CD1c-positive myeloid dendritic cell (primary cell): ENCODE measurements around the gene WDFY4.

Source experiments
- DNase-seq: peaks from one replicate; pipeline ENCODE4 v3.0.0-alpha.2; 2016; ENCODE audit errors: extremely low spot score

WDFY4 gene

DNA sequence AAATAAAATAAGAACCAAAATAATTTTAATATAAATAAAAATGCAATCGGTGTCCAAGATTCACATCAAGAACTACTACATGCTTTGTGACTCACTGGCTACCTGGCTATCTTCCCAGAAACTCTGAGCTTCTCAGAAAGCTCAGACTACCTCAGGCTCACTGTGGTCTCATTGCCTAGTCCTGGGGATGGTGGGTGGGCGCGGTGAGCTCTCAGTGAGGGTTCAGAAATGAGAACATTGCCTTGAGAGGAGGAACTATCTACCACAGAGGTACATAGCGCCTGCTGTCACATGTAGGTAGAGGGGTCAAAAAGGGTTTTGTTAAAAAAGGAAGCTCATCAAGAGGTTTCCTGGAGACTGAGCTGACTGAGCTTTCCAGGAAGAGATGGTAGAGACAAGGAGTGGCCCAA lies 108.0 kb downstream of the WDFY4 start:
- DNase-seq = peak; percentile 24

DNA sequence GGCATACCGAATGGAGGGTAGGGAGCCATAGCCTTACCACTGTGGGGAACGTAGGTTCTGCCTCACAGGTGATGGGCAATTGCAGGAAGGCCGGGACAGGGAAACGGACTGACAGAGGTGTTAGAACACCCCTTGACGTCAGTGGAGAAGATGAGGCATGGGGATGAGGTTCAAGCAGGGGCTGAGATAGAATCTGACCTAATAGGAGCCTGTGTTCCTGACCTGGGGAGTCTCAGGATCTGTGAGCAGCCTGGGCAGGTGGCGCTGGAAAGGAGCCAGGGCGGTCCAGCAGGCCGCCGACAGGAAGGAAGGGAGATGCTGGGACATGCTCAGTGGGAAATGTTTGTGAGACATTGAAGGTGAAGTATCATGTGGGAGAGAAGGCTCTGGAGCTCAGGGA lies 109.4 kb downstream of the WDFY4 start:
- no peak for DNase-seq

DNA sequence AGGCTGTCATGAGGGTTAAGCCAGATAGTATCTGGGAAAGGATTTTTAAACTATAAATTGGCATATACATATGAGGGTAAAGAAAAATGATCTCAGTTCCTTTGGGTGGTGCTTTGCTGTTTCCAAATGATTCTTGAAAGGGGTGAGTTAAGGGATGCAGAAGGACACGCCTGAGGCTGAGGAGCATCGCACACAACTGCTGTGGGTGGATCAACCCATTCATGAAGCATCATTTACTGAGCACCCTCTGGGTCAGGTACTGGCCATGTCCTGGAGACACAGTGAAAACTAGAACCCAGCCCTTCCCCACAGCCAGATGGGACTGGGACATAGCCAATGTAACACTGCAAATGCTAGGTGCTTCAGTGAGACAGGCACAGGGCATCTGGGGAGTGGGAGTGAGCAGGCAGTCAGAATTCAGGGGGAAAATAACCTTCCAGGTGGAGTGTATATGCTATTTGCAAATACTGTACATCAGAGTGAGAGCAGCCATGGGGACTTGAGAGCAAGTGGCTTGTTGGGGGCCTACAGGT lies 112.1 kb downstream of the WDFY4 start:
- DNase-seq = no peak

DNA sequence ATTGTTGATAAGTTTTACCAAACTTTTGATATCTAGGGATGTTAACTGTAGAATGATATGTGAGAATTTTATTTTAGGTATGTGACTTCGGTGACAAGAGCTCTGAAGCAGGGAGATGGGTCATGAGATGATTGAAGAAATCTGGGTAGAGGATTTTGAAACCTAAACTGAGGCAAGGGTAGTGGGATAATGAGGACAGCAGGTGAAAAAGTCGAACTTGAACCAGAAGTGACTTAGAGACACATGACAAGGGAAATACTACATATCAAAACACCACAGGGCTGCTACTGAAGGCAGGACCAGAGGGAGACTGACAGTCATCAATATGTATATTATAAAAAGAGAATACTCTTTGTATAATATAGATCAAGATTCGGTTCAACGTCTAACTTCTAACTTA lies 113.2 kb downstream of the WDFY4 start:
- no peak for DNase-seq

DNA sequence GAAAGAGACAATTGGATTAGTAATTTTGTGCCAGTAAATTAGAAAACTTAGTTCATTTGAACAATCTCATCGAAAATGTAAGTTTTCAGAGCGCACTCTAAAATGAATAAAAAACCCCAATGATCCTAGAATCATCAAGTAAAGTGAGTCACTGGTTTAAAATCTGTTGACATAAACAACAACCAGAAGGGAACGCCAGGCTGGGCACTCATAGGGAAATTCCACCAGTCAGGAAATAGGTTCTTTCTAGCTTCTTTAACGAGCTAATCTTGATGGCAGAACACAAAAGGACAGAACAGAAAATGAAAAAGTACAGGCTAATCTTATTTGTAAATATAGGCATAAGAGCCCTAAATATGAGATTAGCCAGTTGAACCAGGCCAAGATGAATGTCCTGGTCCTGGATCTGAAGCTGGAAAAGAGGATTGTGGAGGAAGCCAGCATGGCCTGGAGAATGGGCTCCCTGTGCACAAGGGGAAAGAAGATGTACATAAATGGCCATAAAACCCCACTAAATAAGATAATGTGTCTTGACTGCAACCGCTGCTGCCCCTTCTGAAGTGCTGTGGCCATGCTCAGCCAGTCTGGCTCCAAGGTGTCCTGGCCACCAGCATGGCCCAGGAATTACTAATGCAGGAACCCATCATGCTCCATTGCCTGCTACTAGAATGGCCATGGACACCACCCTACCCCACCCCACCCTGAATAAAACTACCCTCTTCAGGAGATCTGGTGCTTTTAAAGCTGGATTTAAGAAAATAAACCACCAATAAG lies 114.0 kb downstream of the WDFY4 start:
- peak; percentile 38 for DNase-seq

DNA sequence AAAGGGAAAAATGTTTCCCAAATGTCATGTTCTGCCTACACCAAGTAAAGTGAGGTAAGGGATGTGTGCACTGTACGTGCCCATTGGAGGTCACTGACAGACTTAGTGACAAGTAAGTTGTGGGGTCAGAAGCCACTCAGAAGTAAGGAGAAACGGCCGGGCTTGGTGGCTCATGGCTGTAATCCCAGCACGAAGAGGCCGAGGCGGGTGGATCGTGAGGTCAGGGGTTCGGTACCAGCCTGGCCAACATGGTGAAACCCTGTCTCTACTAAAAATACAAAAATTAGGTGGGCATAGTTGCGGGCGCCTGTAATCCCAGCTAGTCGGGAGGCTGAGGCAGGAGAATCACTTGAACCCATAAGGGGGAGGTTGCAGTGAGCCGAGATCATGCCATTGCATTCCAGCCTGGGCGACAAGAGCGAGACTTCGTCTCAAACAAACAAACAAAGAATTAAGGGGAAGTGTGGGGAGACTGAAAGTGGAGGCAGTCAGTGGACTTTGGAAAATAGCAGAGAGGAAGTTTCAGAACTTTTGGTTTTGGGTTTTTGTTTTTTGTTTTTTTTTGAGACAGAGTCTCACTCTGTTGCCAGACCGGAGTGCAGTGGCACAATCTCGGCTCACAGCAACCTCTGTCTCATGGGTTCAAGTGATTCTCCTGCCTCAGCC lies 114.8 kb downstream of the WDFY4 start:
- DNase-seq = peak; percentile 85

DNA sequence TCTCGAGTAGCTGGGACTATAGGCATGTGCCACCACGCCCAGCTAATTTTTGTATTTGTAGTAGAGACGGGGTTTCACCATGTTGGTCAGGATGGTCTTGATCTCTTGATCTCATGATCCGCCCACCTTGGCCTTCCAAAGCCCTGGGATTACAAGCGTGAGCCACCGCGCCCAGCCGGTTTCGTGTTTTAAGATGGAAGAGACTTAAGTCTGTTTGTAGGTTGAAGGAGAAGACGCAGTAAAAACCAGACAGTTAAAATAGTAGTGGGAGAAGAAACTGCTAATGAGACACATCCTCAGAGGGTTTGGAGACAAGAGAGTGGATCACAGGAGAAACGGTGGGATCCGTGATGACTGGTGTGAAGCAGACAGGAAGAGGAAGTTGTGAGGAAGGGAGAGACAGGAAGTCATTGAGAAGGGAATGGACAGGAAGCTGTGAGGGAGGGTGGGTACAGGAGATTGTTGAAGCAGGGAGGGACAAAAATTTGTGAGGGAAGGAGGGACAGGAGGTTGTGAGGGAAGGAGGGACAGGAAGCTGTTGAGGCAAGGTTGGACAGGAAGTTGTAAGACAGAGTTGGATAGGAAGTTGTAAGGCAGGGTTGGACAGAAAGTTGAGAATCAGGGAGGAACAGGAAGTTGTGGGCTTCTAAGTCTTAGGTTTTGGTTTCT lies 115.5 kb downstream of the WDFY4 start:
- DNase-seq = peak; percentile 70

DNA sequence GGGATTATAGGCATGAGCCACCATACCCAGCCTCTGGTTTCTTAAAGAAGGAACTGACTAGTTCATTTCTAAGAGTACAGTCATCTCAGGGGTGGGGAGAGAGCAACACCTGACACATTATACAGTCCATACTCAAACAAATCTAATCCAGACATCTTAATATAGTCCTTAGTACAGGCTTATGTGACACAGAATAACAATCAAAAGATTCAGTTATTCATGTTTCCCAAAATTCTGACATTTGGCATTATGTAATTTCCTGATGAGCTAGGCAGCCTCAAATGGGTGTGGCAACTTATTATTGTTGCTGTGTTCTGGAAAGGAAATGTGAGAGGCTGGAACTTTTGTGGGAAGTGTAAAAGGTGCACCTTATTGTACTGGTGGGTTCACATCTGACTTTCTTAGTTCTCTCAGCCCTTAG lies 116.3 kb downstream of the WDFY4 start:
- DNase-seq = peak; percentile 55

DNA sequence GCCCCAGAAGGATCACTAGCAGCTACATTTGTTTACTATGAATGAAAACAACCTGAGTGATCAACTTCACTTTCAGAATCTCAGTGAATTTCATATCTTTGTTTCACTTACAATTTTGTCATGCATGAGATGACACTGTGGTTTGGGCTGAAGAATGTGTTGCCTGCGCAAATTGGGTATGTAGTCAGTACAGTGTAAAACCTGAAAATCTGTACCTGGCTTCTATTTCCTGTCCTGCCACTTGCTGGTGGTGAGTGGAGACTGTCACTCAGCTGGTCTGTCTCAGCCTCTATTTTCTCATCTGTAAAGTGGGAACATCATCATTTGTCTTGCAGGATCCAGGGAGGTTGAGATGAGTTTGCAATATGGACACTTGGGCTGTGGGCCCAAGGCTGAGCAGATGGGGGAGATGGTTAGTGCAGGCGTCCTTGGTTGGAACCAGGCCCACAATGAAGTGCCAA lies 118.0 kb downstream of the WDFY4 start:
- no peak for DNase-seq

DNA sequence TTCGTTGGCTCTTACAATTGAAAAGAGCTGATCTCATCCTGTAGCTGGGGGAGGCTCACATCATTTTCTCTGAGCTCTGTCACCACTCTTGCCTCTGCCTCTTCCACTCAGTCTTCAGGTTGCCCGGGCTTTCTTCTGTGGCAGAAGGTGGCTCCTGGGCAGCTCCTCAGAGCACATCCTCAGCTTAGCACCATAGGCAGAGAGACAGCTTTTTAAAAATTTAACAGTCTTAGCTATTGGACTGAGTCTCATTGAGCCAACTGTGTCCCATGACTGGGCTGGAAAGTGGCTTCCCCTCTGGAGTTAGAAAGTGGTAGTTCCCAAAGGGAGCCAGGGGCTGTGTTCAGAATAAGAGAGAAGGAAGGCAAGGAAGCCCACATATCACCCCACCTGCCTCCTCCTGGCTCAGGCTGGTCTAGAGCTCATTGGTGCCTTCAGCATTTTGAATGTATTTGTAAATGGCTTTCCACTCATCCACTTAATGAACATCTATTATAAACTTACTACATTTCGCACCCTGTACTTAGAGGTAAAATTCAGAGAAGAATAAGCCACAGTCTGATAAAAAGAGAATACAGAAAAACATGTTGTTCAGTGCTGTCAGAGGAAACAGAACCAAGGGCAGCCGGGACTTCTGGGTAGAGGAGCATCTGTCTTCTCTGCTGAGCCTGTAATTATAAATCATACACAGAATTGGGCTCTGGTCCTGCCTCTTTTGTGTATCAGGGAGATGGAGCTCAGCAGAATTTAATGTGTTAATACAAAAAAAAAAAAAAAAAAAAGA lies 119.3 kb downstream of the WDFY4 start:
- DNase-seq = no peak

DNA sequence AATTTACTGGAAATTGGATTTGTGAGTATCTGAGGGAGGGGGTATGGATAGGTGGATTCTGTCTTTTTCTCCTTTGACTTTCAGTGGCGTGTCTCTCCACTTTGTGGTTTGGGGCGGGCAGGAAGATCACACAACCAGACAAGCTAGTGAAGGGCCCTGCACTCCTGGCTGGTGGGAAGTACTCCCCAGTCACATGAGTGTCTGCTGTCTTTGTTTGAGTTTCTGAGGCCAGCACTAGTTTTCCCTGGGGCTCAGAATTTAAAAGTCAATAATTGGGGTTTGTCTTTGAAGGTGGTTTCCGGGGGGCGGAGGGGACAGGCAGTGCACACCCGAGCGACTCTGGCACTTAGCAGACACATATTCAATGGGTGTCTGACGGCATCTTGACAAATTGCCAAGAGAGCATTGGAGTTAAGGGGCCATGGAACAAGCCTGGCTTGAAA lies 120.1 kb downstream of the WDFY4 start:
- no peak for DNase-seq

DNA sequence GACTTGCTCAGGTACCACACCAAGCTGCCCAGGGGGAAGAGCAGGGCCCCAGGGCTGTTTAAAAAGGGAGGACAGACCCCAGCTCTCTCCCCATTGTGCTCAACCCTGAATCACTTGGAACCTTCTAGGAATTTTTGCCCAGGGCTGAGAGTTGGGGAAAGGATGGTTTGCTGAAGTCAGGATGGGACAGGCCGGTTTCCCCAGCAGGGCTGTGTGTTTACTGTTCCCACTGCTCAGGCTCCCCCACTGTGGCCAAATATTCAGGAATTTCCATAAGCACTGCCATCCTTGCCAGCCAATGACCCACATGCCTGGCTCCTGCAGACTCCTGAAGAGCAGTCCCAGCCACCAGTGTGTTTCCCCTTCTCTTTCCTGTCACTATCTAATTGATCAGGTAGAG lies 120.7 kb downstream of the WDFY4 start:
- no peak for DNase-seq

DNA sequence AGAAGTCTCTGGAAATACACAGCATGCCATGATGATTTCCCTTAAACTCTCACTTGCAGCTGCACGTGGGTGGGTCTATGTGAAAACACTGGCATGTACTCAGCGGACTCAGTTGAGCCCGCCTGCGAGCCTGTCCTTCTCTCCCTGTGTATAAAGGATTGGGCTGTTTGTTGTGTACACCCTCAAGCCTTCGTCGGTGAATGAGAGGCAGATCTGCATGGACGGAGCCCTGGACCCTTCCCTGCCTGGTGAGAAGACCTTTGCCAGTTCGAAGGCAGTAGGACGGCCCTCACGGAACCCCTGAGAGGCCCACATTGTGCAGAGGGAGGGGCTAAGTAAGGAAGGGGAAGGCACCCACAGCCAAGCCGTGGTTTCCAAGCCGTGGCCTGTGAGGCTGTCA lies 121.2 kb downstream of the WDFY4 start:
- no peak for DNase-seq

DNA sequence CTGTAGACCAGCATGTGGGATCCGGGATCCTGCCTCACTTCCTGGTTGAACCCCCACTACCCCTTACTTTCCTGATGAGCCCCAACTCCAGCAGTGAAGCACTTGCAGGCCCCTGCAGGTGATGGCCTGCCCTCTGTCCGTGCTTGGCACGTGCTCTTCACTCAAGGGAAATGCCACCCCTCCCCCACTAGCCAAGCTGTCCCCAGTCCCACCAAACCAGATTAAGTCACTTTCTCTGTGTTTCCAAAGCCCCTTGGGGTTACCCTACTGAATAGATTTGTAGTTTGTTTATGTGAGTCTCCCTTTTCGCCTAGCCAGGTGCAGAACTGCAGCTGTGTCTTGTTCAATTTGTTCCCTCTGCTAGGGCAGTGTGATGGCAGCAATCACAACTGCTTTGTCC lies 121.7 kb downstream of the WDFY4 start:
- DNase-seq = no peak

DNA sequence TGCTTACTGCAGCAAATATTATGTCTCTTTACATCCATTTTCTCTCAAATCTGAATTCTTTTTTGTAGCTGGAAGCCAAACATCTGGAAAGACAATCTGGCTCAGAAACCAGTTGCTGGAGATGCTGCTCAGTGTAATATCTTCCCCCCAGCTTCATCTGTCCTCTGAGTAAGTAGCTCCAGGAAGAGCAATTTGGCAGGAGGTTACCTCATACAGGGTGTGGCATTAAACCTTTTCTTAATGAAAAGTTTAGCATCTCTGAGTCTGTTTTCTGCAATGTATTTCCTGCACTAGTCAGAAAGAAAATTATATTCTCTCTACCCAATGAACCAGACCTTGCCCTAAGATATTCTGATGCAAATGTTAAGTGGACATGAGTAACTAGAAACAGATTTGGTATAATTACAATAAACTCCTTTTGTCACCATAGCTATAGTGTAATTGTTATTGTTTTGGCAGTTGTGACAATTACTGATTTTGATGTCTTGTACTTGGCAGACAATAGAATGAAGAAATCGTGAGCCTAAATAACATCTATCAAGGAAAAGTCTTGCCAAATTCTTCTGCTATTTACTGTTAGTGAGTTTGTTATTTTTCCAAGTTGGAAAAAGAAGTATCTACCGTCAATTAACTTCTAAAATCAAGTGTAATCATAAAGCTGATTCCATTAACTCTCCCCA lies 123.3 kb downstream of the WDFY4 start:
- no peak for DNase-seq

DNA sequence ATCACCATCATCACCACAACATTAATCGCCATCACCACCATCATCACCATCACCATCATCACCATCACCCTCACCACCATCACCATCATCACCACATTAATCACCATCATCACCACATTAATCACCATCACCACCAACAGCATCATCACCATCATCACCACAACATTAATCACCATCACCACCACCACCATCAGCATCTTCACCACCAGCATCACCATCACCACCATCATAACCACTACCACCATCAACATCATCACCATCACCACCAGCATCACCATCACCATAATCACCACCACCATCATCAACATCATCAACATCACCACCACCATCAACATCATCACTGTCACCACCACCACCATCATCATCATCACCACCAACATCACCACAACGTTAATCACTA lies 124.6 kb downstream of the WDFY4 start:
- no peak for DNase-seq

DNA sequence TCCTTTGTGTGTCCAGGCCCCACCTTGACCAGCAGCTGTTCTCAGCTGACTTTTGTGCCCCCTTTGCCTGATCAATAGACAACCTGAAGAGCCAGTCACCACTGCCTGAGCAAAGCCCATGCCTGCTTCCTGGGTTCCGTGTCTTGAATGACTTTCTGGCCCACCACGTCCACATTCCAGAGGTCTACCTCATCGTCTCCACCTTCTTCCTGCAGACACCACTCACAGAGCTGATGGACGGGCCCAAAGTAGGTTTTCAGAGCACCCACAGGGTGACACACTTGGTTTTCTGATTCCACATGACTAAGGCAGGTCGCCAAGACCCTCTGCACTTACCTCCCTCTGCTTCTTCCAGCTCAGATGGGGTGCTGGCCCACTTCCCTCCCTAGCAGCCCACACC lies 126.8 kb downstream of the WDFY4 start:
- no peak for DNase-seq

DNA sequence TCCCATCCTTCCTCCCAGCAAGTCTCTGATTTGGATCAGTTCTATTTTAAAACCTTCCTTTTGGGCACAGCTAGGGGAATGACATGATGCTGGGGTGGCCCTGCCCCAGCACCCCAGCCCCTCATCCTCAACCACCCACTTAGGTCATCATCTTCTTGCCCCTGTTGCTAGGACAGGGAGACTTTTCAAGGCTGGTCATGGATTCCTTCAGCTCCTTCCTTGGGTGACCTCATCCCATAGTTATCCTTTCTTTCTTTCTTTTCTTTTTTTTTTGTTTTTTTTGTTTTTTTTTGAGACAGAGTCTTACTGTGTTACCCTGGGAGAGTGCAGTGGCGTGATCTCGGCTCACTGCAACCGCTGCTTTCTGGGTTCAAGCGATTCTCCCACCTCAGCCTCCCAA lies 127.2 kb downstream of the WDFY4 start:
- DNase-seq = no peak

DNA sequence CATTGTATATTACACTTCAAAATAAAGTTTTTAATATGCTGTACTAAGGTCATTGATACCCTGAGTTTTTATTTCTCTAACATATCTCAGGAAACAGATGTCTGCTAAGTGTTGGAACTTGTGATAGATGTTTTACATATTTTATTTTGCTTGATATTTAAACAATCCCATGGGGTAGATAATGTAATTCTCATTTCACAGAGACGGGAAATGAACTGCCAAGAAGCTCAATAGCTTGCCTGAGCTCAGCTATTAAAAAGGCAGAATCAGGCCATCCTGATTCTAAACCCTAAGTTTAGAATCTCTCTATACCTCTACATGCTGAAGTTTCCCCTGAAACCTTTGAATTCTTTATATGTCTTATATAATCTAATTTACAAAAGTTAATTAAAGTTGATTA lies 128.6 kb downstream of the WDFY4 start:
- DNase-seq = no peak

DNA sequence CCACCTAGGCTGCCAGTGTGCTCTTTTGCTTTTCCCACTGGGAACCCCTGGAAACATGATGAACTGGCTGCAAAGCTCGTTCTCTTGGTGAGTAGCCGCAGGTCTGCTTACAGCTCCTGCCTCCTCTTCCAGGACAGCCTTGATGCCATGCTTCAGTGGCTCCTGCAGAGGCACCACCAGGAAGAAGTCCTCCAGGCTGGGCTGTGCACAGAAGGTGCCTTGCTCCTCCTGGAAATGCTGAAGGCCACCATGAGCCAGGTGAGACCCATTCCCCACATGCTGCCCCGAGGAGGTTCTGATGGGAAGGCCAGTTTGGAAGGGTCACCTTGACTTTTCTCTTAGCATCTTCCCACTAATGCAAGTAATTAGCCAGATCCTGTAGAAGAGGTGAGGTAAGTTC lies 129.2 kb downstream of the WDFY4 start:
- DNase-seq = no peak

DNA sequence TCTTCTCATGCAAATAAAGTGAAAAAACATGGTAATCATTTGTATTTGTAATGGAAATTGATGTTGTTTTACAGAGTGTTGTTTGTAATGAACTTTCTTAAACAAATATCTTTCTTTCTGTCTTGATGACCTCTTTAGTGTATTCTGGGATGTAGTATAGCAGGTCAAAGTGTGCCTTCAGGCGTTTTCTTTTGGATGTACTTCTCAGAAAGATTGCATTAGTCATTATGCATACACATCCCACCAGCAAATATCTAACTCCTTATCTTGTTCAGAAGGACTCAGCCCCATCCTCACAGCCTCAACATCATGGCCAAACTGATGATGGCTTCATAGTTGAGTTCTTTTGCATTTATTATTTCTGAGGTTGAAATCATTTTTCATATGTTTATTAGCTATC lies 130.3 kb downstream of the WDFY4 start:
- DNase-seq = no peak
